DMS 273 (cell line): Measurements from ENCODE around the gene EEF2.

Experiments used
- DNase-seq: peaks from one replicate; lab custom pipeline; 2025; ENCODE audit not compliant: unreplicated experiment; lab: John Stamatoyannopoulos, UW

EEF2 gene

DNA sequence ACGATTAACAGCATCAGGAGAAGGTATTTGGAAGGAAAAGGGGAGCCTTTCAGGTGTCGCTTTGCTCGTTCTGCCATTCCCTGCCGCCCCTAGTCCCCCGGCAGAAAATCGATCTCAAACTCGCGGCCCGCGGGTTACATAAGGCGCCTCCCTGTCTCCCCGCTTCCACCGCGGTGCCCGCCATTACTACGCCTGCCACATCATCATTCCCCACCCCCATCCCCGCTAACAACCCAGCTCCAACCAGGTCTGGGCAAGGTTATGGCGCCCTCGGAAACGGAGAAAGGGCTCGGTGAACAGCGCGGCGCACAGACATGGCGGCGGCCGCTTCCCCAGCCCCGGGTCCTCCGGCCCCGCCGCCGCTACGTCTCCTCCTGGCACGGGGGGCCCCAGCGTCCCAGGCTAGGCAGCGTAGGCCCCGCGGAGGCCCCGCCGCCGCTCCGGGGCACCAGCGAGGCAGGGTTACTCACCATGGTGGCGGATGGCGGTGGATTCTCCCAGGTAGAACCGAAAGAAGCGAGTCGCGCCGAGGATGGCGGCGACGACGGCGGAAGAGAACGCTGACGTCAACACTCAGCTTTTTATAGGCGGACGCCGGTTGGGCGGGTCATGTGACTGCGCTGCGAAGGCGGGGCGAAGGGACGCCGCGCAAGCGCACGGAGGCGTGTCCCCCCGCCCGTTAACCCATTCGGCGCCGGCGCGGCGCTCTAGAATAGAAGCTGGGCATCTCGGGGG lies at the start of gene EEF2:
TSS of gene EEF2 (minus strand) at position 556 of the 735 bp plus-strand sequence. CDS start at position 473, 83 bp downstream.
- peak; percentile 96 for DNase-seq

DNA sequence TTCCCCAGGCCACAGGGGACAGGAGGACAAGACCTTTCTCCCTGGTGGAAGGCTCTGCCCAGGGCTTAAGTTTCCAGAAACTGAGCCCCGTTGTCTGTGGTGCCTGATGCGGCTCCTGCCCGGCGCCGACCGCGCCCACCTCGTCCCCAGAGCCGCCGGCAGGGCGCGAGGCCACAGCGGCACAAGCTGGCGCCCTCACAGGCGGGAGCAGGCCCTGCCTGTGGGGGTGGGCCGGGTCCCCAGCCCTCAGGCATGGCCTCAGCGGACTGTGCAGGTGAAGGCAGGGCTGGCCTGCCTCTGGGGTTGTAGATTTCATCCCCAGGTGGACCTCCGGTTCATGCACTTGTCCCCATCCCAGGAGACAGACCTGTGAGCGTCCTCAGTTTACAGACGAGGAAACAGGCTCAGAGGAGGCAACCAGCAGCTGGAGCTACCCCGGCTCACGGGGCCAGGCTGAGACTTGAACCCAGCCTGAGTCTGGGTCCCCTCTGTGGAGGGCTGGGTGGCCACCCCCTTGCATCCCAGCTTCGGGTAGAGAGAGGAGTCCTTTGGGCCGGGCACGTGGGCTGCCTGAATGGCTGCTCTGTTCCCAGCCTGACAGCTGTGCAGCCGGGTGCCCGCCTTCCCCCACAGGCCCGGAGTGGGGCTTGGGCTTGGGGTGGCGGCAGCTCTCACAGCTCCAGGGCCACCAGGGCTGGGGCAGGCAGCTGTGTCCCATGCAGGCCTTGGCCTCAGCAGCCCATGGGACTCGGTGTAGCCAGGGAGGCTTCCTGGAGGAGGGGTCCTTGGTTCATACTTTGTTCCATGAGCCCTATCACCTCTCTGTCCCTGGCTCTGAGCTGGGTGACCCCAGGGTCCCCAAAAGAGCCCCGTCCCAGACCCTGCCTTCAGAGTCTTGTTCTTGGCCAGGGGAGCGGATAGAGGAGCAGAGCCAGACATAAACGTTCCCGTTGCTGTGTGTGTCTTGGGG lies 49.1 kb upstream of the EEF2 start:
- no peak for DNase-seq

DNA sequence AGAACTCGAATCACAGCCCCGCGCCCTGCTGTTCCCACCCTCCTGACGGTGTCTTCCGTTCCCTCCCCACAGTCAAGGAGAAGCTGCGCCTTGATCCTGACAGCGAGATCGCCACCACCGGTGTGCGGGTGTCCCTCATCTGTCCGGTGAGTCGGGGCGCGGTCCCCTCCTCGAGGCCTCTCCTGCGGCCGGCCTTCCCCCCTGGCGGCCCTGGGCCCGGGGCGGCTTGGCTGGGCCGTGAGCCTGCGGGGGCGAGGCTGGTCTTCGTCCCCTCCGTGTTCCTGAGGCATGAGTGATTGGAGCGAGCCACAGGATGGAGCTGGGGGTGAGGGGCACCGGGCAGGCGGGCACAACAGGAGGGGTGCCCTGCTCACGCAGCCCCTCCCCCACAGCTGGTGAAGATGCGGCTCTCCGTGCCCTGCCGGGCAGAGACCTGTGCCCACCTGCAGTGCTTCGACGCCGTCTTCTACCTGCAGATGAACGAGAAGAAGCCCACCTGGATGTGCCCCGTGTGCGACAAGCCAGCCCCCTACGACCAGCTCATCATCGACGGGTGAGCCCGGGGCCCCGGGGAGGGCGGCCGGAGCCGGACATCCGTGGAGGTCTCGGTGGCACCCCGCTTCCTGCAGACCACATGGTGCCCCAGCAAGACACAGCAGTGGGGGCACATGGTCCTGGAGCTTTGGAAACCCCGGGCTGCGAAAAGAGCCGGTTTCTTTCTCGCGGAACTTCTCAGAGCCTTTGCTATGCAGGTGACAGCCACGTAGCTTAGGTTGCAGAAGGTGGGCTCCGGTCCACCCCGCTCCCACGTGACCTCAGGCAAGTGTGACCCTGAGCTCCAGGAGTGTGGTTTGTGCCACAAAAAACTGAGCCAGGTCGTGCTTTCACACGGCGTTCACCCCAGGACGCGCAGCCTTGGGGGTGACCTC lies 48.0 kb upstream of the EEF2 start:
- DNase-seq, result no peak

DNA sequence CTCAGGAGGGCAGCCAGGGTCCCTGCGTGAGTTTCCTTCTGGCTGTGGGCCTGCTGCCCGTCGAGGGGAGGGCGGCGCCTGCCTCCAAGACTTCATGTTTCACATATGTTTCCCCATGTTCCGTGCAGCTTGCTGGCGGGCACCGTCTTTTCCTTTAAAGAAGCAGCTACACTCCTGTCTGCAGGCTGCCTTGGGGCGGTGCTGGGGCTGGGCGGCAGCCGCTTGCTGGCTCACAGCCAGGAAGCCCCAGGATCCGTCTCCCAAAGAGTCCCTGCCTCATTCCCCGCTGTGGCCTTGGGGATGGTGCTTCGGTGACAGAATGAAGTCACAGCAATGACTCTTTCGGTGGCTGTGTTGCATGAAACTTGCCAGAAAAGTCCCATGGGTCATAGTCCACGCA lies 47.2 kb upstream of the EEF2 start:
- no peak for DNase-seq

DNA sequence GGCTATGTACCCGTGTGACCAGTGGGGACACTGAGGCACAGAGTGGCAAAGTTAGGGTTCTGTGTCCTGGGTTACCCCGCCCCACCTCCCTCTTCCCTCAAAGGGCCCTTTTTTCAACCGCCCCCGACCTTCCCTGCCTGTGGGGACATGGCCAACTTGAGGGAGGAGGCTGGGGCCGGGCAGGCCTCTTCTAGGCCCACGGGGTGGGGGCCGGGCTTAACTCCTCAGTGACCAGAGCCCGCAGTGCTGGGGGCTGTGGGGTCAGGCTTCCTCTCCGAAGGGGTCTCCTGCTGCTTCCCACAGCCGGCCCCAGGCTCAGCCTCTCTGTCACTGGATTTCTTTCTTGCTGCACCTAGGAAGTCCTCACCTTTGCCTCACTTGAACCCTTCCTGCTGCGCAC lies 46.2 kb upstream of the EEF2 start:
- DNase-seq, result no peak

DNA sequence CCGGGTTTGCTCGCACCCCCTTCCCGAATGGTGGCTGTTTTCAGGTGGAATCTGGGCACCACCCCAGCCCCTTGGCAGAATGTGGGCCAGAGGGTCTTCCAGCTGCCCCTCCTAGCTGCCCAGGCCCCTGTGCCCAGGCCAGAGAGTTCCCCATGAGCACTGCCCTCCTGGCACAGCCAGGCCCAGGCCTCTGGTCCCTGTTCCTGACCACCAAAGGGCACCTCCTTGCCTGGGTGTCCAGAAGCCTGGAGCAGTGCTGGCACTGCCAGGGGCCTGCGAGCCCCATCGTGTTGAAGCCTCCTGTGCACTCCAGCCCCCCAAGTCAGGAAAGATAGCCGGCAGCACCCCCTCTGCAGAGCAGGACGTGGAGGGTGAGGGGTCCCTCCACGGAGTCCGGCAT lies 45.7 kb upstream of the EEF2 start:
- DNase-seq, result no peak

DNA sequence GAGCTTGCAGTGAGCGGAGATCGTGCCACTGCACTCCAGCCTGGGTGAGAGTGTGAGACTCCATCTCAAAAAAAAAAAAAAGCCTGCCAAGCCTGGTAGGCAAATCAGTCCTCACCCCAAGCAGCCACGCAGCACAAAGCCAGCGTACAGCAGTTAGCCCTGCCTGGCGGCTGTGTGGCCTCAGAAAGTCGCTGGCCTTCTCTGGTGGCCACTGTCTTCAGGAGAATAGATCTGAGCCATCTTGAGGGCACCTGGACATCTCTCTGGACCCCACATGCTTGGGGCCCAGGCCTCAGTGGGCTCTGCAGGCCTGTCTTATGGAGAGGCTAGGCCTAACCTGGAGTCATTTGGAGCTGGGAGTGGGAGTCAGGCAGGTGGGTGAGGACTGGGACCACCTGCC lies 45.3 kb upstream of the EEF2 start:
- DNase-seq, result no peak

DNA sequence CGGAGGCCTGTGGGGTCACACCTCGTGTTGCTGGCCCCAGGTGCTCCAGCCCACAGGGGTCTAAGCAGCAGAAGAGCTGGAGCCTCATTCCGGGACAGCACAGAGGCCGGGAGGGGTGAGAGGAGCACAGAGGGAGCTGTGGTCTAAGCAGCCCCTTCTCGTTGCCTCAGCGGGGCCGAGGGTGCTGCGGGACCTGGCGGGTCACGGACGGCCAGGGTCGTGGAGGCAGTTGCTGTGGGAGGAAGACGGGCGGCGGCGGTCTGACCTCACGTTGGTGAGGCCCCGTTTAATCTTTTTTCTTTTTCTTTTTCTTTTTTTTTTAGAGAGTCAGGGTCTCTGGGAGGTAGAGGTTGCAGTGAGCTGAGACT lies 44.0 kb upstream of the EEF2 start:
- no peak for DNase-seq

DNA sequence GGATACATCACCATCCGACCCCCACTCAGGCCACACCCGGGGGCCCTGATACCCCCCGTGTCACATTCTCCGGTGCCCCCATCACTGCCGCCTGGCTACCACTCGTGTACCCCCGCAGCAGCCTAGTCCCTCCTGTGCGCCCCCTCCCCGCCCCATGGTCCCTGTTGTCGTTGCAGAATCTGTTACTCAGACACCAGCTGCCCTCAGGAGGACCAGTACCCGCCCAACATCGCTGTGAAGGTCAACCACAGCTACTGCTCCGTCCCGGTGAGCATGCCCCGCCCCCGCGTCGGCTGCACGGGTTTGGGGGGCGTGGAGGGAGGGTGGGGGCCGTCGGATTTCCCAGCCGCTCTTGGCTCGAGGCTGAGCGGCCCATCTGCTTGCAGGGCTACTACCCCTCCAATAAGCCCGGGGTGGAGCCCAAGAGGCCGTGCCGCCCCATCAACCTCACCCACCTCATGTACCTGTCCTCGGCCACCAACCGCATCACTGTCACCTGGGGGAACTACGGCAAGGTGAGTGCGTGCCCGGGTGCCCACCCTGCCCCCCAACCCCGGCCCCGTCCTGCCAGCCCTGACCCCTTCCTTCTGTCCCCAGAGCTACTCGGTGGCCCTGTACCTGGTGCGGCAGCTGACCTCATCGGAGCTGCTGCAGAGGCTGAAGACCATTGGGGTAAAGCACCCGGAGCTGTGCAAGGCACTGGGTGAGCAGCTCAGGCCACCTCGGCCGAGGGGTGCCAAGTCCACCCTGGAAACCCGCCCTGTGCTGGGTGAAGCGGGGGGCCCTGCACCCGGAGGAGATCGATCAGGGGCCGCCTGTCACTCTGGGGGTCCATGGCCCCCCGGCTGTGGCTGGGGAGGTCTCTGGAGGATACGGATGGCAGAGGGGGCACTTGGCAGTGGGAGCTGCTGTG lies 43.3 kb upstream of the EEF2 start:
- DNase-seq, result no peak

DNA sequence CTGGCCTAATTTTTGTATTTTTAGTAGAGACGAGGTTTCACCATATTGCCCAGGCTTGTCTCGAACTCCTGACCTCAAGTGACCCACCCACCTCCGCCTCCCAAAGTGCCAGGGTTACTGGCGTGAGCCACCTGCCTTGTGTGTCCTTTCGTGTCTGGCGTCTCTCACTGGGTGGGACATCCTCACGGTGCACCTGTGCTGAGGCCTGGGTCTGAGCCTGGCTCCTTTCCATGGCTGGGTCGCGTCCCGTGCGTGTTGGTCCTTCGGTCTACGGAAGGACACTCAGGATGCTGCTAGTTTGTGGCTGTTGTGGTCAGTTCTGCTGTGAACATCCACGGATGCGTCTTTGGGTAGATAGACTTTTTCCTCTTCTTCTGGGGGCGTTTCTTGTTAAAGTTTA lies 41.9 kb upstream of the EEF2 start:
- no peak for DNase-seq

DNA sequence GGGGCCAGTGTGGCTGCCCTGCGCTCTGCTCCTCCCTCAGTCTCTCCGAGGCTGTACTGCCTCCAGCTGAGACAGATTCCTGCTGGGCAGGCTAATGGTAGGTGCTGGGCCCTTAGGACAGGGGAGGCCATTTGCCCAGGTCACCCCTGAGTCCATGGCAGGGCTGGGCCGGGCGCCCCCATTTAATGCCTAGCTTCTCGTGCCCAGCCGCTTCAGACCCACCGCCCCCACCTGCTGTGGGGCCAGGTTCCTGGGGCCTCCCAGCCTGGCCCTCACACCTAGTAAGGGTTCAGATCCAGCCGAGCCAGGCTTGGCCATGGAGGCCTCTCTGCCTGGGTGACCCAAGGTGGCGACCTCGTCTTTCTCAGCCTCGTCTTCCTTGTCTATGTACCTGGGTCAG lies 40.1 kb upstream of the EEF2 start:
- no peak for DNase-seq

DNA sequence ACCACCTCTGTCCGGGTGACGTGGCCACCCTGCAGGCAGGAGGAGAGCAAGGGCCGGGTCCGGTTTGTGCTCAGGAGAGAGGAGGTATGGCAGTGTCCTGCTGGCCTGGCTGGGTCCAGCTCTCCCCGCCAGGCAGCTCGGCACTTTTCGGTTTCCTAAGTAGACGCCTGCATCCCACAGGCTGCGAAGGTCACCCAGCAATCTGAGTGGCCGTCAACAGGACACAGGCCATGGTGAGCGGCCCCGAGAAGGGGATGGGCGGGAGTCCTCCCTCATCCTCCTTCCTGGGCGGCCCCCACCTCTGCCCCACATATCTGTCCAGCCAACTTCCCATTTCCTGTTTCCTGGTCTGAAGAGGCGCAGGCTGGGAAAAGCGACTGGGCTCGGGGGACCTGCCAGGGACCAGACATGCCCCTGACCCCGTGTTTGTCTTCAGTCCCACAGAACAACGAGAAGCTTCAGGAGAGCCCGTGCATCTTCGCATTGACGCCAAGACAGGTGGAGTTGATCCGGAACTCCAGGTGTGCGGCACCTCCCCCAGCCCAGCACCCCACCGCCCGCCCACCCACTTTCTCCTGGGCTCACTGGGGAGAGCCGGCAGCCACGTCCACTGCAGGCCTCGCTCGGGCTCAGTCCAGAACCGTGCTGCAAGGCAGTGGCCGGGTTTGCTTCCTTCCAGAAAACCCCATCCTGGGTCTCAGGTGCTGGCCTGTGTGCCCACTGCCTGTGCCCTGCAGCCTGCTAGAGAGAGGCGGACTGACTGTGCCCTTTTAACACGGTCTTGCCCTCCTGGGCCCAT lies 38.5 kb upstream of the EEF2 start:
- no peak for DNase-seq

DNA sequence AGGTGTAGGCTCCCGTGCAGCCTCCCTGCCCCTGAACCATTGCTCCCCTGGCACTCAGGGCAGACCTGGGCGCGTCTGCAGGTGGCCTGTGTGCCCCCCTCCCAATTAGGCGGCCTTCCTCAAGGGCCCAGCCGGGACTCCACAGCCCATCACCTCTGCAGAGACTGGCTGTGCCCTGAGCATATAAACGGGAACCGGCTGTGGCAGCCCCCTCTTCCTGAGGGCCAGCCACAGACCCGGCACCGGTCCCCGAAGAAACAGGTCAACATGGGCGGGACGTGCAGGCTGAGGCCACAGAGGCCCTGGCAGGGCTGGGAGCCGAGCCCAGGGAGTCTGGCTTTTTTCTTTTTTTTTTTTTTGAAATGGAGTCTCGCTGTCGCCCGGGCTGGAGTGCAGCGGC lies 34.3 kb upstream of the EEF2 start:
- no peak for DNase-seq

DNA sequence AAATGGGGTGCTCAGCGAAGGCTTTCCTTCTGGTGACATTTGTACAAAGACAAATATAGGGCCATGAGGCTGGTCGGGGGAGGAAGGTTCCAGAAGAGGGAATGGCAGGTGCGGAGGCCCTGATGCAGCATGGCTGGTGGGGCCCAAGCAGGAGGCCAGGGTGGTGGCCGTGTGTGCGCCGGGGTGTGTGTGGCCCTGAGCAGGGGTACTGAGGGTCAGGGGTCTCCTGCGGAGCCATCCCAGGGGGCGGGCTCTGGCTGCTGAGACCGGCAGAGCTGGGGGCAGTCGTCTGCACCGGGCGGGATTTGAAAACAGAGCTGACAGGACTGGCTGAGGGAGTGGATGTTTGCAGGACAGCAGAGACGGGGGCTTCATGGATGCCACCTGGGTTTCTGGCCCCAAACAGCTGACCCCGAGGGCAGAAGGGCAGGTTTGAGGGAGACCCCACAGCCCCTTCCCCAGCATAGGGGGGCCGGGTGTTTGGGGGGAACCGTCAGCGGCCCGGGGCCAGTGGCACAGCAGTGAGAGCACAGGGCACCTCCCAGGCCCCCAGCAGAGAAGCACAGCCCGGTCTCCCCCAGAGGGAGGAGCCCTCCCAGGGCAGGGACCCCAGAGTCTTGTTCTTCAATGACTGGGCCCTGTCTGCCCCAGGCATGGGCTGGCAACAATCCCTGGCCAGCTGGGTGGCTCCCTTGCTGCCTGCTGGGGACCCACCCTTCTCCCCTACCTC lies 33.7 kb upstream of the EEF2 start:
- DNase-seq, result no peak

DNA sequence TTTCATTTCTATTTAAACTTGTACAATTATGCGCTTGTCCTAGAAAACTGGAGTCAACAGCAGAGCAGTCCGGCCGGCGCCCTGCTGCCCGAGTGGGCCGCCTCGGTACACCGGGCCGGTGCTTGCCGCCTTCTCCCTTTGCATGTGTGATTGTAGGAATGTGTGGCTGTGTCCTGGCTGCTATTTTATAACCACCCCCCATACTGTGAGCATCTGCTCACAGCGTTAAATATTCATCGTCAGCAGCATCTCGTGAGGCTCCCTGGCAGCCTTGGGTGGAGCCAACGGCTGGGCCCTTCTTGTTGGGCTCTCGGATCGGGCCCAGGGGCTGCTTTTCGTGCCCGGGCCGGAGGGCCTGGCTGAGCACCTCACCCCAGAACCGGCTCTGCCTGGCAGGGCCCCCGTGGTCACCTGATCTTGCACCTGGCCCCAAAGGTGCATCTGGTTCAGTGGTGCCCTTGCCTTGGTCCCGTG lies 32.9 kb upstream of the EEF2 start:
- DNase-seq, result peak; percentile 92

DNA sequence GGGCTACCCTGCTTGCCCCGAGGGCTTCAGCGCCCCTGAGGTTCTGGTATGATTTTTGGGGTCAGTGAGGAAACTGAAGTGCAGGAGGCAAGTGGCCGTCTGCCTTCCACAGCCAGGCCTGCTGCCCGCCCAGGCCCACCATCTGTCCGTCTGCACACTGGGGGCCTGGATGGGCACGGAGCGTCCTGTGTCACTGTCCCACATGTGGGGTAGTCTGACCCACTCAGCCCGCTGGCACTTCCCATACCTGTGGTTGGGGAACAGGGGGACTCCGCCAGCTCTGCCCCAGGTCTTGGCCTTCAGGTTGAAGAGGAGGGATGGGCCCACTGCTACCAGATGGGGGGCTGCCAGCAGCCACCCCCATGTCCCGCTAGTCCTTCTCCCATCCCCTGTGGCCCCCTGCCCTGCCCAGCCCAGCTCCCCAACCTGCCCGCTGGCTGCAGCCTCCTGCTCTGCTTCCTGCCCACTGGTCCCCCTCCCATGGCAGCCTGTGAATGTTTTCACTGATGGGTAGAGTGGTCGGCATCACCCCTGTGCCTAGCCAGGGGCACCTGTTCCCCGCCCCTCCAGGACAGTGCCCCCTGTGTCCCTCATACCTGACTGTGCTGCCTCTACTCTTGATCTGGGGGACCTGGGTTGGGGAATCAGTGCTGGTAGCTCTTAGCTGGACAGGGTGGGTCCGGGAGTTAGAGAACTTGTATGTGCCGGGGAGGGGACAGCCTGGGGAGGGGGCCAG lies 31.8 kb upstream of the EEF2 start:
- DNase-seq, result no peak

DNA sequence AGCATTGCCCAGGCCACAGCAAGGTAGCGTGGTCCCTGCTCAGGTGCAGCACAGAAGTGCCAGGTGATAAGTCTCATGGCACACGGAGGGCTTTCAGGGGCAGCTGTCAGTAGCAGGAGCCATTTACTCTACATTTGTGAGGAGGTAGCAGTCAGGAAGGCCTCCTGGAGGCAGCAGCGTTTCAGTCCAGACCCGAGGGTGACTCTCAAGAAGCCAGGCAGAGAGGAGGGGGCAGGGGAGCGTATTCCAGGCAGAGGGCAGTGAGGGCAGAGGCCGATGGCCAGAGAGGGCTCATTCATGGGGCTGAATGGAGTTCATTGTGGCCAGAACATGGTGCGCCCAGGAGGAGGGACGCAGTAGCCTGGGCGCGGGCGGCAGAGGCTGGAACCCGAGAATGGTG lies 31.2 kb upstream of the EEF2 start:
- DNase-seq, result no peak
